Measurements from ENCODE around the gene BMP5. TPM values are rescaled to one million over a fixed set of nuclear protein-coding genes. Genes with fewer than 3 reads are reported as not detected.

BMP5 gene
- total RNA-seq, 4 donors from 2014 or later: 0.13 TPM; not detected in 3

GRCh38 chr6:55775029-55775318 lies 100.4 kb downstream of the BMP5 start:
- no peak for DNase-seq (ENCODE audit: low spot score in 2 of 2)
- Histone ChIP-seq H3K4me1 (no peaks in the 10 kb centered on the region), H3K4me3 (no peak overlapping the region), H3K9me3 (no peaks in the 10 kb centered on the region), H3K27me3 (no peaks in the 10 kb centered on the region), H3K27ac (no peak overlapping the region), H3K36me3 (no peaks in the 10 kb centered on the region)
- no peak for TF ChIP-seq POLR2A (IDR thresholded peaks at IDR 0.05)
- no peak for TF ChIP-seq POLR2AphosphoS5 (IDR thresholded peaks at IDR 0.05)
- no peak for TF ChIP-seq EP300 (IDR thresholded peaks at IDR 0.05)
- no peak for TF ChIP-seq CTCF (IDR thresholded peaks at IDR 0.05)

DNA sequence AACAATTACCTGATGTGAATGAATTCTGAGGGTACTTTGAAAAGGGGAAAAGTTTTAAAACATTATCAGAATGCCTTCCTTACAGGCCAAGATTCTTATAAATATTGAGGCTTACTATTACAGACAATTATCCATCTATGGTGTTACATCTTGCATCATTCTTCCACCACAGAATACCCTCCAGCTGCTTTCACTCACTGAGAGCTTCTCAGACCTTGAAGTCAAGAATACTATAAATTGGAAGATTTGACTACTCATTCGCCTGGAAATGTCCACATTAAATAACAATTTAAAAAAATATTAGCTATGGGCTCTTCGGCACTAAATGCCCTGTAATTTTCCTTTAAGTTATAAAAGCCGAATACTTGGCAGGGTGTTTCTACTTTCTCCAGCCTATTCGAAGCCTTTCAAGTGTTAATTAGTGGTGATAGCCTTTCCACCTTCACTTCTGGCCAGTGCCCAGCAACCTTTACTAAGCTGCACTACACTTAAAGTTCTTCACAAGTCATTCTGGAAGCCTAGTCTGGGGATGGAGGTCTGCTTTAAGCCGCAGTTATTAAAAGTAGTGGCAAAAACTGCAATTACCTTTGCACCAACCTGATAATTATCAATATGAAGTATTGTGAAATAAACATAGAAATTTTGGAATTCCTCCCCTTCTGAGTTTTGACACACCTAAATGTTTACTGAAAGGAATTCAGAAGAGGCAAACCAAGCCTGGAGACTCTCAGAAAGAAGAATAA lies 100.9 kb downstream of the BMP5 start:
- Histone ChIP-seq H3K27ac (no peak overlapping the region), H3K27me3 (no peaks in the 10 kb centered on the region), H3K4me1 (no peaks in the 10 kb centered on the region), H3K9me3 (no peaks in the 10 kb centered on the region), H3K4me3 (no peak overlapping the region), H3K36me3 (no peaks in the 10 kb centered on the region)
- no peak for TF ChIP-seq CTCF (IDR thresholded peaks at IDR 0.05)
- no peak for TF ChIP-seq POLR2A (IDR thresholded peaks at IDR 0.05)
- TF ChIP-seq POLR2AphosphoS5 (IDR thresholded peaks at IDR 0.05): no peak
- no peak for TF ChIP-seq EP300 (IDR thresholded peaks at IDR 0.05)
- 78% methylated on average over 5 of the region's 5 CpGs for WGBS
- DNase-seq (ENCODE audit: low spot score in 2 of 2): no peak

- no peaks in the 10 kb centered on the region for H3K9me3 ChIP-seq
- TF ChIP-seq CTCF (IDR thresholded peaks at IDR 0.05) (no peak), POLR2AphosphoS5 (IDR thresholded peaks at IDR 0.05) (no peak), EP300 (IDR thresholded peaks at IDR 0.05) (no peak), POLR2A (IDR thresholded peaks at IDR 0.05) (no peak)
- no peak overlapping the region for H3K27ac ChIP-seq
- no peak for DNase-seq (ENCODE audit: low spot score in 2 of 2)
- no peaks in the 10 kb centered on the region for H3K36me3 ChIP-seq
- no peaks in the 10 kb centered on the region for H3K27me3 ChIP-seq
- no peaks in the 10 kb centered on the region for H3K4me1 ChIP-seq
- no peak overlapping the region for H3K4me3 ChIP-seq
- WGBS: 90% methylated on average over 9 of the region's 9 CpGs
Observed at GRCh38 chr6:55773620-55774216, 101.7 kb downstream of the BMP5 start.

GRCh38 chr6:55772730-55773129 lies 102.7 kb downstream of the BMP5 start:
- Histone ChIP-seq H3K27me3 (no peaks in the 10 kb centered on the region), H3K4me3 (no peak overlapping the region), H3K4me1 (no peaks in the 10 kb centered on the region), H3K27ac (no peak overlapping the region), H3K36me3 (no peaks in the 10 kb centered on the region), H3K9me3 (no peaks in the 10 kb centered on the region)
- DNase-seq (ENCODE audit: low spot score in 2 of 2): no peak
- 76% methylated on average over 3 of the region's 3 CpGs for WGBS
- TF ChIP-seq CTCF (IDR thresholded peaks at IDR 0.05) (no peak), POLR2A (IDR thresholded peaks at IDR 0.05) (no peak), POLR2AphosphoS5 (IDR thresholded peaks at IDR 0.05) (no peak), EP300 (IDR thresholded peaks at IDR 0.05) (no peak)

- no peak for TF ChIP-seq EP300 (IDR thresholded peaks at IDR 0.05)
- WGBS: 83% methylated on average over 1 of the region's 1 CpG
- H3K4me3 ChIP-seq: no peak overlapping the region
- DNase-seq (ENCODE audit: low spot score in 2 of 2): no peak
- no peak overlapping the region for H3K27ac ChIP-seq
- peaks cover 3% of the 10 kb centered on the region for H3K4me1 ChIP-seq
- H3K27me3 ChIP-seq: no peaks in the 10 kb centered on the region
- no peaks in the 10 kb centered on the region for H3K36me3 ChIP-seq
- no peaks in the 10 kb centered on the region for H3K9me3 ChIP-seq
Observed at GRCh38 chr6:55759536-55759935, 115.9 kb downstream of the BMP5 start.

Data from suprapubic skin (tissue), 4 donors.